HepG2 (cell line): Measurements from ENCODE around the gene GPR137. TPM values are rescaled to one million over a fixed set of nuclear protein-coding genes. Genes with fewer than 3 reads are reported as not detected.

Experiments
- AKAP8 ChIP-seq: sonication (generic); formaldehyde crosslinking; IDR thresholded peaks from 2 replicates; pipeline ENCODE4 v1.5.1; 2020; ENCODE audit warnings: mild to moderate bottlenecking, missing genetic modification reagents
- PATZ1 ChIP-seq: sonication (generic); formaldehyde crosslinking; IDR thresholded peaks from 2 replicates; pipeline ENCODE4 v1.4.0; 2020; ENCODE audit warnings: missing genetic modification reagents
- ZFY ChIP-seq: sonication (generic); formaldehyde crosslinking; IDR thresholded peaks from 2 replicates; pipeline ENCODE4 v1.4.0; 2020; ENCODE audit warnings: missing genetic modification reagents
- ZNF343 ChIP-seq: sonication (generic); formaldehyde crosslinking; IDR thresholded peaks from 2 replicates; pipeline ENCODE4 v1.4.0; 2020; ENCODE audit warnings: mild to moderate bottlenecking, missing genetic modification reagents
- ZNF484 ChIP-seq: sonication (generic); formaldehyde crosslinking; IDR thresholded peaks from 2 replicates; pipeline ENCODE4 v1.5.1; 2020; ENCODE audit warnings: mild to moderate bottlenecking, low read depth, missing genetic modification reagents, borderline replicate concordance
- ZNF570 ChIP-seq: sonication (generic); formaldehyde crosslinking; IDR thresholded peaks from 2 replicates; pipeline ENCODE4 v1.4.0; 2020; ENCODE audit warnings: mild to moderate bottlenecking, missing genetic modification reagents, borderline replicate concordance
- ZNF749 ChIP-seq: sonication (generic); formaldehyde crosslinking; IDR thresholded peaks from 2 replicates; pipeline ENCODE4 v1.8.0; 2022; ENCODE audit warnings: mild to moderate bottlenecking, missing genetic modification reagents, moderate library complexity, borderline replicate concordance
- ZUFSP ChIP-seq: sonication (generic); formaldehyde crosslinking; IDR thresholded peaks from 2 replicates; pipeline ENCODE4 v1.9.0; 2021; ENCODE audit warnings: missing genetic modification reagents, mild to moderate bottlenecking, borderline replicate concordance
- polyA plus RNA-seq, 8 experiments: library from polyadenylated mRNA; depleted of rRNA in 3 of 8; stranded (reverse) in 7 of 8; unstranded in 1 of 8; fragments of >200 nt; fragmentation: Illumina TruSeq in 4 of 8; extraction: Trizol in 4 of 8; gene quantifications; 2 replicates each; pipeline versions ENCODE4 v1.2.1 to v1.2.3, GENCODE V29; 2011 to 2016; ENCODE audit warnings: low read depth in 4 of 8, missing spikeins in 1 of 8, mixed read lengths in 1 of 8; ENCODE audit not compliant: insufficient read depth in 1 of 8
- total RNA-seq, 5 experiments: library from RNA; depleted of rRNA; stranded (reverse); fragments of >200 nt; fragmentation: Illumina TruSeq; extraction: Trizol; gene quantifications; 2 replicates each; pipeline ENCODE4 v1.2.3, GENCODE V29; 2016; ENCODE audit warnings: low read depth in 1 of 5
- TF ChIP-seq, protein P1 (sequence below): sonication (generic); formaldehyde crosslinking; IDR thresholded peaks from 2 replicates; pipeline ENCODE4 v1.4.0; 2020; ENCODE audit warnings: missing genetic modification reagents, borderline replicate concordance

GPR137 gene
- total and polyA plus RNA-seq, 2 of the 13 experiments (the other 11 are each of a cell fraction or from before 2014, with no cell fraction given), result 8.5 to 13.2 TPM

DNA sequence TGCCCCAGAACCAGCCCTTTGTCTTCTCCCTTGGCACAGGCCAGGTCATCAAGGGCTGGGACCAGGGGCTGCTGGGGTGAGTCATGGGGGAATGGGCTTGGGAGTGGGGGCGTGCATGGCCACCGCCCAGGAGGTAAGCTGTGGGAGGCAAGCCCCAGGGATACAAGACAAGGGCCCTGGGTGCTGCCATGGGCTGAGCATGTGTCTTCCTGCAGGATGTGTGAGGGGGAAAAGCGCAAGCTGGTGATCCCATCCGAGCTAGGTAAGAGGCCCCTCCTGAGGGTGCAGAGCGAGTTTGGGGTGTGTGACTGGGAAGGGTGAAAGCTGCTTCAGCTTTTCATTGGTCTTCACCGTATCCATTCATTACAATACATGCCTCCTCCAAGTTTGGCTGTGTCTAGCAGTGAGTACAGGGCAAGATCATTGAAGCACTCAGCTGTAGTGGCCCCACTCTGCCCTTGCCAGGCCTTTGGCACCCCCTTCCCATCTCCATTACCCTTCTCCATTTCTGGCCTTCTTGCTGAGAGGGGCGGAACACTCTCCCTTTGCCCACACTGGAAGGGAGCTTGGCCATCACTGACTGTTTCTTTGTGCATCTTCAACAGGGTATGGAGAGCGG lies 42.3 kb upstream of the GPR137 start (continued):
- TF ChIP-seq, protein P1, sequence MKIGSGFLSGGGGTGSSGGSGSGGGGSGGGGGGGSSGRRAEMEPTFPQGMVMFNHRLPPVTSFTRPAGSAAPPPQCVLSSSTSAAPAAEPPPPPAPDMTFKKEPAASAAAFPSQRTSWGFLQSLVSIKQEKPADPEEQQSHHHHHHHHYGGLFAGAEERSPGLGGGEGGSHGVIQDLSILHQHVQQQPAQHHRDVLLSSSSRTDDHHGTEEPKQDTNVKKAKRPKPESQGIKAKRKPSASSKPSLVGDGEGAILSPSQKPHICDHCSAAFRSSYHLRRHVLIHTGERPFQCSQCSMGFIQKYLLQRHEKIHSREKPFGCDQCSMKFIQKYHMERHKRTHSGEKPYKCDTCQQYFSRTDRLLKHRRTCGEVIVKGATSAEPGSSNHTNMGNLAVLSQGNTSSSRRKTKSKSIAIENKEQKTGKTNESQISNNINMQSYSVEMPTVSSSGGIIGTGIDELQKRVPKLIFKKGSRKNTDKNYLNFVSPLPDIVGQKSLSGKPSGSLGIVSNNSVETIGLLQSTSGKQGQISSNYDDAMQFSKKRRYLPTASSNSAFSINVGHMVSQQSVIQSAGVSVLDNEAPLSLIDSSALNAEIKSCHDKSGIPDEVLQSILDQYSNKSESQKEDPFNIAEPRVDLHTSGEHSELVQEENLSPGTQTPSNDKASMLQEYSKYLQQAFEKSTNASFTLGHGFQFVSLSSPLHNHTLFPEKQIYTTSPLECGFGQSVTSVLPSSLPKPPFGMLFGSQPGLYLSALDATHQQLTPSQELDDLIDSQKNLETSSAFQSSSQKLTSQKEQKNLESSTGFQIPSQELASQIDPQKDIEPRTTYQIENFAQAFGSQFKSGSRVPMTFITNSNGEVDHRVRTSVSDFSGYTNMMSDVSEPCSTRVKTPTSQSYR (CRISPR knock-in tag), result no peak
- TF ChIP-seq ZNF570 (no peak), AKAP8 (no peak), ZNF343 (CRISPR knock-in tag) (no peak), ZNF484 (CRISPR knock-in tag) (no peak), ZFY (CRISPR knock-in tag) (no peak), ZNF749 (0 out of 2 replicates have a peak, but pooled peaks have one; percentile 0), PATZ1 (CRISPR knock-in tag) (0 out of 2 replicates have a peak, but pooled peaks have one; percentile 28), ZUFSP (no peak)
